Limb (tissue), 2 donors: ENCODE results near the gene SNX32.

Experiments
- DNase-seq, 2 donors: peaks; one replicate each; pipeline ENCODE4 v3.0.0-alpha.2; 2016; ENCODE audit errors: extremely low spot score in 2 of 2

The SNX32 gene

GRCh38 chr11:65865550-65866172 is 31.9 kb downstream of the SNX32 start:
- DNase-seq, result peak in 1 of 2 donors; percentile 27

- peak in 1 of 2 donors; percentile 30 for DNase-seq
These were observed 32.9 kb downstream of the SNX32 start for GRCh38 chr11:65866509-65867283.

GRCh38 chr11:65867284-65868071 is 33.7 kb downstream of the SNX32 start:
- peak in 1 of 2 donors; percentile 60 for DNase-seq

- DNase-seq, result peak in 1 of 2 donors; percentile 51
These were observed 34.4 kb downstream of the SNX32 start for GRCh38 chr11:65868076-65868667.

- no peak for DNase-seq
These were observed 35.1 kb downstream of the SNX32 start for GRCh38 chr11:65868907-65869306.

- DNase-seq, result no peak
These were observed 36.0 kb downstream of the SNX32 start for GRCh38 chr11:65869643-65870306.

GRCh38 chr11:65870307-65870658 is 36.5 kb downstream of the SNX32 start:
- DNase-seq, result no peak

GRCh38 chr11:65870706-65871681 is 37.2 kb downstream of the SNX32 start:
- DNase-seq, result no peak

- DNase-seq, result no peak
These were observed 38.2 kb downstream of the SNX32 start for GRCh38 chr11:65871811-65872548.

GRCh38 chr11:65872586-65873317 is 39.0 kb downstream of the SNX32 start, which contains the start of gene EFEMP2:
EFEMP2 (minus strand) TSS chr11:65872800; CDS start chr11:65872354, 446 bp downstream.
- DNase-seq, result peak; percentile 38 to 83

- DNase-seq, result peak; percentile 89 to 96
These were observed 39.8 kb downstream of the SNX32 start for GRCh38 chr11:65873318-65874156.

GRCh38 chr11:65879617-65880016 is 45.9 kb downstream of the SNX32 start, which contains the start of gene CTSW:
CTSW (plus strand) TSS chr11:65879837; CDS start chr11:65879855, 18 bp downstream.
- DNase-seq, result no peak

- DNase-seq, result no peak
These were observed 46.3 kb downstream of the SNX32 start for GRCh38 chr11:65880027-65880426.

GRCh38 chr11:65880844-65881421 is 47.2 kb downstream of the SNX32 start:
- DNase-seq, result no peak

- no peak for DNase-seq
These were observed 48.6 kb downstream of the SNX32 start for GRCh38 chr11:65882120-65883057.
